HG03354 (cell line): ENCODE results near the gene C1R.
"Not testable (repeated sequence)": the region's sequence is repeated elsewhere in the genome, so short reads cannot be mapped to it uniquely, and the experiment has no call there.

Experiments
- ATAC-seq: cut with Tn5 transposase; IDR thresholded peaks from one replicate; pipeline ENCODE4 v1.9.1; 2021; ENCODE audit warnings: mild to moderate bottlenecking; ENCODE audit not compliant: unreplicated experiment, poor library complexity, severe bottlenecking

The C1R gene

GRCh38 chr12:7122811-7123769 is 30.8 kb upstream of the C1R start:
- ATAC-seq, result no peak

DNA sequence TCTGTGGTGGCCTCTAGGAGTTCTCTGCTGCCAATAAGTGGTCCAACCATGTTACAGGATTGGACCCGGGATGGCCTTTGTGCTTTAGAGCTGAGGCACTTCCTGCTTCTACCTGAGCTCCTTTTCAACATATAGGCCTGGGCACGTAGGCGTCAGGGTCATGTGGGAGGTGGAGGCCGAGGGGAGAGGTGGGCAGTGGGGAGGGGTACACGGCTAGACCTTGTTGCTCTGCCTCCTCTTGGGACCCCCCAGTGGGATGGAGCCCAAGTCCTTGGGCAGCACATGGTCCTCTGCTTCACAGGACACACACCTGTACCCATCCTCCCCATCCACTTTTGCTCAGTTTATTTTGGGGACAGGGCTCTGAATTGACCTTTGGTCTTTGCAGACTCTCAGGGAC is 29.1 kb upstream of the C1R start:
- no peak for ATAC-seq

GRCh38 chr12:7120166-7120565 is 27.9 kb upstream of the C1R start:
- no peak for ATAC-seq

GRCh38 chr12:7118881-7119280 is 26.6 kb upstream of the C1R start:
- no peak for ATAC-seq

DNA sequence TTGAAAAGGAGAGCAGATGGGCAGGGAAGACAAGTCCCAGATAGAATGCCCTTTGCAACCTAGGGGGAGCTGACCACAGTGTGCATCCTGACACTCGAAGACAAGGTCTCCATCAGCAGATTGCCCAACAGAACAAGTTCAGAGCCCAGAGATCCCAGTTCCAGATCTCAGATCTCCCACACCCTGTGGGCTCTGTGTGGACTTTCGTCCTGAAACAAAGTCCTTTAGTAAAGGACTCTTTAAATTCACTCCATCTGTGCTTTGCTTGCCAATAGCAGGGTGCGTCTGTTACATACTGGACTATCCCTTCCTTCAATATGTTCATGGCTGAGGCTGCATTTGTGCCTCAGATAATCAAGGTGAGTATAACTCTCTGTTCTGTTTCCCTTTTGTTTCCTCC is 25.4 kb upstream of the C1R start:
- ATAC-seq, result no peak

- ATAC-seq, result no peak
These were observed 24.7 kb upstream of the C1R start for GRCh38 chr12:7116916-7117315.

DNA sequence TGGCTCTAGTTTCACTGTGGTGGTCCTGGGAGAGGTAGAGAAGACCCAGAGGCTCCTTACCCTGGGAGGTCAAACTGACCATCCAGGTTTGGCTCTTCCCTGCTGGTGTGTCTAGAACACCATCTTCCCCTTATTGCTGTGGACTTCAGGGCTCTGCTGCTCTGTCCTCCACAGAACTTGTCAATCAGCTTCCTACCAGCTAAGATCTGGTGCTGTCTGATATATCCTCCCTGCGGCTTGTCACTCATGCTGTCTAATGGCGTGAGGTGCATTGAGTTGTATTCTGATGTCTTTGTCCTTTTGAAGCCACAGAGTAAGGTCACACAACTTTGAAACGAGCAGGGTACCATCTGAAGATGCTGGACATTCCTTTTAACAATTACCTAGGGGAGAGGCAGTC is 24.0 kb upstream of the C1R start:
- ATAC-seq, result no peak

DNA sequence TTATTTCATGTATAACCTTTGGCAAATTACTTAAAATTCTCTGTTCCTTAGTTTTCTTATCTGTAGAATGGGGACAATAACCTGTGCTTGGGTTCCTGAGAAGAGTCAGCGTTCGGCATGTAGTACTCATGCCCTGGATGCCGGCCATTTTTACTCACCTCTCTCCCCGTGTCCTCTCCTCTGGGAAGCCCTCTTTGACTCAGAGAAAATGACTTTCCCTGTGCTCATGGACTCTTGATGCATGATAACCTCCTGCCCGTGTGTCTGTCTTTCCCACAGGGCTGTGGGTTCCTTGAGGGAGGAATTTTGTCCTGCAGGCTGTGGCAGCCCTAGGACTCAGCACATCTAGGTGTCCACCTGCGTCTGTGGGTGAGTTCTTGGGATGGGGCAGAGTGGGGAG is 22.6 kb upstream of the C1R start:
- no peak for ATAC-seq

DNA sequence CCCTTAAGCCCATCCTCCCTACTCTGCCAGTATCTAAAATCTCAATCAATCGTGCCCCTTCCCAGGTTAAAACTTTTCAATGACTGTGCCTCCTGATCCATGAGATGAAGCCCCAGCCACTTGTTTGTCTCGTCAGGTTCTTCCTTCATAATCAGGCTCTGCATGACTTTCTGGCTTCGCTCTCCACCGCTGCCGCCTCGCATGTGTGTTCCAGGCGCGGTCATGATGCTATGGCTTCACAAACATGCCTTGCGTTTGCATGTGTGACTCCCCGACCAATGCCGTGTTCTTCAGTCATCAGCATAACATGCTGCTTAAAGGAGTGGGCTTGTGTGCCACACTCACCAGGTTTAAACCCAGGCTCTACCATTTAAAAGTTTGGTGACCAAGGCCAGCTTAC is 21.8 kb upstream of the C1R start:
- no peak for ATAC-seq

- ATAC-seq, result no peak
These were observed 21.2 kb upstream of the C1R start for GRCh38 chr12:7113389-7113871.

- ATAC-seq, result no peak
These were observed 19.8 kb upstream of the C1R start for GRCh38 chr12:7112041-7112440.

- no peak for ATAC-seq
These were observed 18.4 kb upstream of the C1R start for GRCh38 chr12:7110661-7111060.

GRCh38 chr12:7109572-7109920 is 17.3 kb upstream of the C1R start:
- ATAC-seq, result no peak

- peak; percentile 32 for ATAC-seq
These were observed 16.7 kb upstream of the C1R start, which contains the start of gene C1RL for GRCh38 chr12:7108796-7109571. Gene C1RL (minus strand): TSS chr12:7109214. CDS start chr12:7109180, 34 bp downstream.

- ATAC-seq, result peak; percentile 92
These were observed 16.0 kb upstream of the C1R start for GRCh38 chr12:7108003-7108795.

- ATAC-seq, result no peak
These were observed 15.4 kb upstream of the C1R start for GRCh38 chr12:7107636-7108002.

DNA sequence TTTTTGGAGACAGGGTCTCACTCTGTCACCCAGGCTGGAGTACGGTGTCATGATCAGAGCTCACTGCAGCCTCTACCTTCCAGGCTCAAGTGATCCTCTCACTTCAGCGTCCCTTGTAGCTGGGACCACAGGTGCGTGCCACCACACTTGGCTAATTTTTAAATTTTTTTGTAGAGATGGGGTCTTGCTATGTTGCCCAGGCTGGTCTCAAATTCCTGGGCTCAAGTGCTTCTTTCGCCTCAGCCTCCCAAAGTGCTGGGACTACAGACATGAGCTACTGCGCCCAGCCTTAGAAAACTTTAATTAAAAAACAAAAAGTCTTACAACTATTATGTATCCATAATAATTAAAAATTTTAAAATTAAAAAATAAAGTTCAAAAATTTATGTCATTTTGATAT is 14.9 kb upstream of the C1R start:
- not testable (repeated sequence) for ATAC-seq

DNA sequence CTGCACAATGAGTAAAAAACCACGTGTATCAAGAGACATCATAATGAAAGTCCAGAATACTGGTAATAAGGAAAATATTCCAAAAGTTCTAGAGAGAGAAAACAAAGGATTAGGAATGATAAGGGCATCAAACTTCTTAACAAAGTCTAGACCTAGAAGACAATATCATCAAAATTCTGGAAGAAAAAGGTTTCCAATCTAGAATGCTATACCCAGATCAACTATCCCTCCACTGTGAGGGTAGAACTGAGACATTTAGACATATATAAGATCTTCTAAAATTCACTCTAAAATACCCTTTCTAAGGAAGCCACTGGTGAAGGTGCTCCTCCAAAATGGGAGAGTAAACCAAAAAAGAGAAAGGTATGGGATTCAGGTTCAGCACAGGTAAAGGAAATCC is 13.8 kb upstream of the C1R start:
- ATAC-seq, result no peak

- ATAC-seq, result no peak
These were observed 11.8 kb upstream of the C1R start for GRCh38 chr12:7103837-7104584.
